ENCODE measurements around the gene PTPN4.
"Not testable (repeated sequence)": the region's sequence is repeated elsewhere in the genome, so short reads cannot be mapped to it uniquely, and the experiment has no call there.

Gene PTPN4

DNA sequence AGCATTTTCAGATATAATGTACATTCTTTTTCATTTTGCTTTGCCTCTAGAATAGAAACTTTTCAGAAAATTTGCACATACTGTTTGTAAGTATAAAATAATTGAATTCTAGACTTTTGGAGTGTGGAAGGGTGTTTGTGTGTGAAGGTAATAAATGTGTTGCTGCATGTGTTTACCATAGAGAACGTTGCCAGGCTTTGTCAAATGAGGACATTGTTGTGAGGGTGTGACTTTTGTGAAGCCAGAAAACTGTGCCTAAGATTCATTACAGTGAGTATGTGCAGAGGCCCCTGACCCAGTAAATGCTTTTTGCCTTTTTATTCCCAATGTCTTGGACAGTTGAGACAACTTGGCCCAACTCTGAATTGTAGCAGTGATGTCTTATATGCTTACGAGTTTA, 222.8 kb downstream of the PTPN4 start:
- no peak for TF ChIP-seq POLR2AphosphoS5 (IDR thresholded peaks at IDR 0.05; ENCODE audit: low read depth)
- TF ChIP-seq SPI1 (IDR thresholded peaks at IDR 0.05; ENCODE audit: borderline replicate concordance, low read depth): no peak
- TF ChIP-seq, protein P1, sequence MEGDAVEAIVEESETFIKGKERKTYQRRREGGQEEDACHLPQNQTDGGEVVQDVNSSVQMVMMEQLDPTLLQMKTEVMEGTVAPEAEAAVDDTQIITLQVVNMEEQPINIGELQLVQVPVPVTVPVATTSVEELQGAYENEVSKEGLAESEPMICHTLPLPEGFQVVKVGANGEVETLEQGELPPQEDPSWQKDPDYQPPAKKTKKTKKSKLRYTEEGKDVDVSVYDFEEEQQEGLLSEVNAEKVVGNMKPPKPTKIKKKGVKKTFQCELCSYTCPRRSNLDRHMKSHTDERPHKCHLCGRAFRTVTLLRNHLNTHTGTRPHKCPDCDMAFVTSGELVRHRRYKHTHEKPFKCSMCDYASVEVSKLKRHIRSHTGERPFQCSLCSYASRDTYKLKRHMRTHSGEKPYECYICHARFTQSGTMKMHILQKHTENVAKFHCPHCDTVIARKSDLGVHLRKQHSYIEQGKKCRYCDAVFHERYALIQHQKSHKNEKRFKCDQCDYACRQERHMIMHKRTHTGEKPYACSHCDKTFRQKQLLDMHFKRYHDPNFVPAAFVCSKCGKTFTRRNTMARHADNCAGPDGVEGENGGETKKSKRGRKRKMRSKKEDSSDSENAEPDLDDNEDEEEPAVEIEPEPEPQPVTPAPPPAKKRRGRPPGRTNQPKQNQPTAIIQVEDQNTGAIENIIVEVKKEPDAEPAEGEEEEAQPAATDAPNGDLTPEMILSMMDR (IDR thresholded peaks at IDR 0.05; ENCODE audit: insufficient read depth, low read length): no peak
- no peak for TF ChIP-seq GABPA (IDR thresholded peaks at IDR 0.05; ENCODE audit: low read depth)
- TF ChIP-seq, protein P2, sequence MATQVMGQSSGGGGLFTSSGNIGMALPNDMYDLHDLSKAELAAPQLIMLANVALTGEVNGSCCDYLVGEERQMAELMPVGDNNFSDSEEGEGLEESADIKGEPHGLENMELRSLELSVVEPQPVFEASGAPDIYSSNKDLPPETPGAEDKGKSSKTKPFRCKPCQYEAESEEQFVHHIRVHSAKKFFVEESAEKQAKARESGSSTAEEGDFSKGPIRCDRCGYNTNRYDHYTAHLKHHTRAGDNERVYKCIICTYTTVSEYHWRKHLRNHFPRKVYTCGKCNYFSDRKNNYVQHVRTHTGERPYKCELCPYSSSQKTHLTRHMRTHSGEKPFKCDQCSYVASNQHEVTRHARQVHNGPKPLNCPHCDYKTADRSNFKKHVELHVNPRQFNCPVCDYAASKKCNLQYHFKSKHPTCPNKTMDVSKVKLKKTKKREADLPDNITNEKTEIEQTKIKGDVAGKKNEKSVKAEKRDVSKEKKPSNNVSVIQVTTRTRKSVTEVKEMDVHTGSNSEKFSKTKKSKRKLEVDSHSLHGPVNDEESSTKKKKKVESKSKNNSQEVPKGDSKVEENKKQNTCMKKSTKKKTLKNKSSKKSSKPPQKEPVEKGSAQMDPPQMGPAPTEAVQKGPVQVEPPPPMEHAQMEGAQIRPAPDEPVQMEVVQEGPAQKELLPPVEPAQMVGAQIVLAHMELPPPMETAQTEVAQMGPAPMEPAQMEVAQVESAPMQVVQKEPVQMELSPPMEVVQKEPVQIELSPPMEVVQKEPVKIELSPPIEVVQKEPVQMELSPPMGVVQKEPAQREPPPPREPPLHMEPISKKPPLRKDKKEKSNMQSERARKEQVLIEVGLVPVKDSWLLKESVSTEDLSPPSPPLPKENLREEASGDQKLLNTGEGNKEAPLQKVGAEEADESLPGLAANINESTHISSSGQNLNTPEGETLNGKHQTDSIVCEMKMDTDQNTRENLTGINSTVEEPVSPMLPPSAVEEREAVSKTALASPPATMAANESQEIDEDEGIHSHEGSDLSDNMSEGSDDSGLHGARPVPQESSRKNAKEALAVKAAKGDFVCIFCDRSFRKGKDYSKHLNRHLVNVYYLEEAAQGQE (IDR thresholded peaks at IDR 0.05; ENCODE audit: insufficient replicate concordance, low read depth): no peak
- no peak overlapping the region for H3K27ac ChIP-seq (replicated peaks)
- no peak for DNase-seq (ENCODE audit: low read depth in 1 of 2, low spot score in 1 of 2)
- no peak overlapping the region for H3K4me3 ChIP-seq (replicated peaks; ENCODE audit: insufficient read depth, low read length)
- no peaks in the 10 kb centered on the region for H3K27me3 ChIP-seq (ENCODE audit: insufficient read depth, poor library complexity, severe bottlenecking)

DNA sequence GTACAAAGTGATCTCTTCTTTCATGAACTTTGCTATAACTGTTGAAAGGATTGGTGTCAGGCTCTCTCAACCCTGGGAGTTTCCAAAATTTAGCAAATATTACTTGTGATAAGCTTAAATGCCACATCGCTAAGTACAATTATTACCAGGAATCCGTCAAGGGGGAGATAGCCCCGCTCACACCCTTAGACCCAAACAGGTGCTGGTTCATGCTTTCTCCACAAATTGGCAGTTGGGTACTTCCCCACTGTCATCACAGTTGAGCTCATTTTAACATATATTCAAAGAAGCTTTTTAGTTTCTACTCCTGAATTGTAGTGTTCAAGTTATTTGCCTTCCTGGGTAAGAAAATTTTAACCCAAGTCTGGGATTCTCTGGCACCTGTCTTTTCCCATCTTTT, 223.4 kb downstream of the PTPN4 start:
- TF ChIP-seq SPI1 (IDR thresholded peaks at IDR 0.05; ENCODE audit: borderline replicate concordance, low read depth): no peak
- TF ChIP-seq GABPA (IDR thresholded peaks at IDR 0.05; ENCODE audit: low read depth): no peak
- TF ChIP-seq POLR2AphosphoS5 (IDR thresholded peaks at IDR 0.05; ENCODE audit: low read depth): no peak
- TF ChIP-seq, protein P1 (IDR thresholded peaks at IDR 0.05; ENCODE audit: insufficient read depth, low read length): no peak
- TF ChIP-seq, protein P2 (IDR thresholded peaks at IDR 0.05; ENCODE audit: insufficient replicate concordance, low read depth): no peak
- Histone ChIP-seq H3K4me3 (replicated peaks; ENCODE audit: insufficient read depth, low read length) (no peak overlapping the region), H3K27ac (replicated peaks) (no peak overlapping the region), H3K27me3 (ENCODE audit: insufficient read depth, poor library complexity, severe bottlenecking) (no peaks in the 10 kb centered on the region)
- DNase-seq (ENCODE audit: low read depth in 1 of 2, low spot score in 1 of 2): no peak

DNA sequence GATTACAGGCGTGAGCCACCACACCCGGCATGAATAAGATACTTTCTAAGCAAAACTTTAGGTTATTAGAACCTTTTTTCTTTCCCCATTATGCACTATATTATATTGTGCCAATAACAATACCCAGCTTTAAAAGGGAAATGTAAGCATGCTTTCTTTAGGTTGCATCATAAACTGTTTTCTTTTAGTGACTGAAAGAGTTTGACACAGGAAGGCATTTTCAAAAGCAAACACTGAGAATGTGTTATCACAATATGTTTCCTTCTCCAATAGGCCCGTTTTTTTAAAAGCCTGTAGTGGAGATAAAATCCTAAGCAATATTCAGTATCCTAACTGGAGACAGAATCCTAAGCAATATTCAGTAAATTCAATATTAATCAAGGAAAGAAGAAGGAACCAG, 236.4 kb downstream of the PTPN4 start:
- Histone ChIP-seq H3K27ac (replicated peaks) (no peak overlapping the region), H3K27me3 (ENCODE audit: insufficient read depth, poor library complexity, severe bottlenecking) (no peaks in the 10 kb centered on the region), H3K4me3 (replicated peaks; ENCODE audit: insufficient read depth, low read length) (no peak overlapping the region)
- TF ChIP-seq GABPA (IDR thresholded peaks at IDR 0.05; ENCODE audit: low read depth) (no peak), POLR2AphosphoS5 (IDR thresholded peaks at IDR 0.05; ENCODE audit: low read depth) (no peak)
- TF ChIP-seq, protein P2 (IDR thresholded peaks at IDR 0.05; ENCODE audit: insufficient replicate concordance, low read depth): no peak
- no peak for DNase-seq (ENCODE audit: low read depth in 1 of 2, low spot score in 1 of 2)

- H3K27ac ChIP-seq (replicated peaks); H3K27me3 ChIP-seq (ENCODE audit: insufficient read depth, poor library complexity, severe bottlenecking); DNase-seq (ENCODE audit: low read depth in 1 of 2, low spot score in 1 of 2); H3K4me3 ChIP-seq (replicated peaks; ENCODE audit: insufficient read depth, low read length): not testable (repeated sequence)
These were observed 237.5 kb downstream of the PTPN4 start for GRCh38 chr2:119996896-119997891.
